Left ventricle myocardium inferior (tissue), 1 donor: Measurements from ENCODE around the gene GSTT2. TPM values are rescaled to one million over a fixed set of nuclear protein-coding genes. Genes with fewer than 3 reads are reported as not detected.
A peak's percentile ranks its signal among the peaks of the same experiment; 100 is the strongest.
"Not testable (repeated sequence)": the region's sequence is repeated elsewhere in the genome, so short reads cannot be mapped to it uniquely, and the experiment has no call there.

ENCODE experiments used
- DNase-seq: peaks from one replicate; pipeline ENCODE4 v3.0.0-alpha.2; 2020
- H3K27ac ChIP-seq: fragments of 200-600 bp; replicated peaks from 2 replicates; pipeline ENCODE4 v1.8.0; 2021
- H3K27me3 ChIP-seq: fragments of 200-600 bp; 2 replicates; pipeline ENCODE4 v1.8.0; 2021; ENCODE audit warnings: low read depth
- H3K36me3 ChIP-seq: fragments of 200-600 bp; 2 replicates; pipeline ENCODE4 v1.8.0; 2021
- H3K4me1 ChIP-seq: fragments of 200-600 bp; 2 replicates; pipeline ENCODE4 v1.8.0; 2021
- H3K4me3 ChIP-seq: fragments of 200-600 bp; 2 replicates; pipeline ENCODE4 v1.8.0; 2021; ENCODE audit warnings: mild to moderate bottlenecking, moderate library complexity
- H3K9me3 ChIP-seq: fragments of 200-600 bp; replicated peaks from 2 replicates; pipeline ENCODE4 v1.8.0; 2021
- intact Hi-C: fragments of 100-400 bp; cut with micrococcal nuclease; formaldehyde crosslinking; loops from one replicate; pipeline ENCODE4 v1.11.0; 2022
- total RNA-seq: library from RNA; stranded (reverse); fragmentation: NEBNext Ultra II Directional; extraction: Animal tissue kit (Norgen Biotek cat#: 25700); gene quantifications from one replicate; pipeline ENCODE4 v1.2.1, GENCODE V29; 2021
- TF ChIP-seq, protein P1 (sequence below): fragments of 200-600 bp; IDR thresholded peaks from 2 replicates; pipeline ENCODE4 v1.8.0; 2021; ENCODE audit warnings: antibody characterized with exemption, mild to moderate bottlenecking, borderline replicate concordance
- donor health status: DM: no; HTN: yes; CAD: no; lungs with severe emphysema.

GSTT2 gene
- total RNA-seq, 1 donor from 2014 or later, result 0.66 TPM

DNA sequence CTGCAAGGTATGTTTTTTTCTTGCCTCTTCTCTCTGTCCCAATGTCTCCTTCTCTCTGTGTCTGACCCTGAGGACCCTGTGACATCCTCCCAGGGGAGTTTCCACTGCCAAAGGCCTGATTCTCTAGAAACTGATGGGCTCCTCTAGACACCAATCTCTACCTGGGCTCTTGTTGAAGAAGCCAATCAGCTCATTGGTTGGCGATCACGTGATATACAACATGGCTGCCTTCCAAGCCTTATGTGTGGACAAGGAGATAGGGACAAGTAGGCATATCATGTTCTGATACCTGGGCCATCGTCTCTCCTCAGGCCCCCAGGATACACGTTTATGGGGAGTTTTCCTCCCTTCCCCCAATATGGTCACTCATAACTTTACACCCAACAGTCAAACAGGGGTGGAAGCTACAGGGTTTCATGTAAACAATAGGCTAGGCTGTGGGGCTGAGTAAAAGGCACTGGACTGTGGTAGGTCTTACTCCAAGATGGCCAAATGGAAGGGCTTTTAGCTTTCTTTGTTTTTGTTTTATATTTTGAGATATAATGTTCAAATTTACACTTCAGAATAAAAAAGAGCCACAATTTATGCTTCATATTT, 13.7 kb downstream of the GSTT2 start:
- H3K27me3 ChIP-seq, DNase-seq, H3K4me1 ChIP-seq, H3K4me3 ChIP-seq, intact Hi-C loops, H3K36me3 ChIP-seq, H3K9me3 ChIP-seq, H3K27ac ChIP-seq: not testable (repeated sequence)

DNA sequence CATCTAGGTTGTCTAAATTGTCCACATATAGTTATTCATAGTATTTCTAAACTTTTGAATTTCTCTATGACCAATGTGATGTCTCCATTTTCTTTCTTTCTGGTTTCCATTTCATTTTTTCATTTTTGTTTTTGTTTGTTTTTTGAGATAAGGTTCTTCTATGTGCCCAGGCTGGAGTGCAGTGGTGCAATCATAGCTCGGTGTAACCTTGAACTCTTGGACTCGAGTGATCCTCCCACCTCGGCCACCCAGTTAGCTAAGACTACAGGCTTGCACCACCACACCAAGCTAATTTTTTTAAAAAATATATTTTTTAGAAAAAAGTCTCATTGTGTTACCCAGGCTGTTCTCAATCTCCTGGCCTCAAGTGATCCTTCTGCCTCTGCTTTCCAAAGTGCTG, 17.2 kb downstream of the GSTT2 start:
- no peak overlapping the region for H3K27ac ChIP-seq
- no peaks in the 10 kb centered on the region for H3K36me3 ChIP-seq
- DNase-seq, result no peak
- H3K4me3 ChIP-seq, result no peak overlapping the region
- H3K9me3 ChIP-seq, result no peaks in the 10 kb centered on the region
- H3K27me3 ChIP-seq, result no peaks in the 10 kb centered on the region
- peaks cover 3% of the 10 kb centered on the region for H3K4me1 ChIP-seq
- intact Hi-C loops, result no loop called here
- TF ChIP-seq, protein P1, sequence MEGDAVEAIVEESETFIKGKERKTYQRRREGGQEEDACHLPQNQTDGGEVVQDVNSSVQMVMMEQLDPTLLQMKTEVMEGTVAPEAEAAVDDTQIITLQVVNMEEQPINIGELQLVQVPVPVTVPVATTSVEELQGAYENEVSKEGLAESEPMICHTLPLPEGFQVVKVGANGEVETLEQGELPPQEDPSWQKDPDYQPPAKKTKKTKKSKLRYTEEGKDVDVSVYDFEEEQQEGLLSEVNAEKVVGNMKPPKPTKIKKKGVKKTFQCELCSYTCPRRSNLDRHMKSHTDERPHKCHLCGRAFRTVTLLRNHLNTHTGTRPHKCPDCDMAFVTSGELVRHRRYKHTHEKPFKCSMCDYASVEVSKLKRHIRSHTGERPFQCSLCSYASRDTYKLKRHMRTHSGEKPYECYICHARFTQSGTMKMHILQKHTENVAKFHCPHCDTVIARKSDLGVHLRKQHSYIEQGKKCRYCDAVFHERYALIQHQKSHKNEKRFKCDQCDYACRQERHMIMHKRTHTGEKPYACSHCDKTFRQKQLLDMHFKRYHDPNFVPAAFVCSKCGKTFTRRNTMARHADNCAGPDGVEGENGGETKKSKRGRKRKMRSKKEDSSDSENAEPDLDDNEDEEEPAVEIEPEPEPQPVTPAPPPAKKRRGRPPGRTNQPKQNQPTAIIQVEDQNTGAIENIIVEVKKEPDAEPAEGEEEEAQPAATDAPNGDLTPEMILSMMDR, result no peak

DNA sequence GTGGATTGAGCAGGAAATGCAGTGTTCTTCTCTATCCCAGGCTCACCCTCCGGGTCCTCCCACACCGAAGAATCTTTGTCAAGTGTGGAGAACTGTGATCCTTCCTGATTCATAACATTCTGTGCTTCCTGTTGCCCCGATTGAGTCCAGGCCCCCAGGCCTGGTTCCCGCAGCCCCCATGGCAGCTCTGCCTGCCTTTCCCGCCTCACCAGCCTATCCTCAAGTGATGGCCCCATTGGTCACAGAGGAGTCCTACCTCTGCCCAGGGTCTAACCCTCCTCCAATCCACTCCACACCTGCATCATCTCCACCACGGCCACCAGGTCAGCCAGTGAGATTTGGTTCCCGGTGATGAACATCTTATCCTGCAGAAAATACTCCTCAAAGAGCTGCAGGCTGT, 19.8 kb downstream of the GSTT2 start:
- H3K36me3 ChIP-seq, DNase-seq, H3K9me3 ChIP-seq, H3K27me3 ChIP-seq, intact Hi-C loops, H3K4me3 ChIP-seq, H3K27ac ChIP-seq: not testable (repeated sequence)
- H3K4me1 ChIP-seq, result peaks cover 12% of the 10 kb centered on the region

DNA sequence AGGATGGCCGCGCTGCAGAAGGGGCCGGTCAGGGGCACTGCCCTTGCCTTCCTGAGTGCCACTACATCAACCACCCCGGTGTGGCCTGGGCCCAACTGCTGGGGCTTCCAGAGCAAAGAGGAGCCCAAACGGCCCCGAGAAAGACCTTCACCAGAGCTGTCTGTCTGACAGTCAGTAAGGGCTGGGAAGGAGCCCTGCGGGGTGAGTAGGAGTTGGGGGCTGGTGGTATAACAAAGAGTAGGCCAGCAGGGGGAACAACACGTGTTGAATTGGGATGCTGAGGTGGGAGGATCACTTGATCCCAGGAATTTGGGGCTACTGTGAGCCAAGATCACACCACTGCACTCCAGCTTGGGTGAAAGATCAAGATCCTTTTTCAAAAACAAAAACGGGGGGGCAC, 21.4 kb downstream of the GSTT2 start:
- no peak overlapping the region for H3K4me3 ChIP-seq
- peaks cover 27% of the 10 kb centered on the region for H3K4me1 ChIP-seq
- H3K36me3 ChIP-seq, result no peaks in the 10 kb centered on the region
- H3K27me3 ChIP-seq, result no peaks in the 10 kb centered on the region
- no peaks in the 10 kb centered on the region for H3K9me3 ChIP-seq
- intact Hi-C loops, result no loop called here
- TF ChIP-seq, protein P1, result no peak
- DNase-seq, result no peak
- H3K27ac ChIP-seq, result no peak overlapping the region

DNA sequence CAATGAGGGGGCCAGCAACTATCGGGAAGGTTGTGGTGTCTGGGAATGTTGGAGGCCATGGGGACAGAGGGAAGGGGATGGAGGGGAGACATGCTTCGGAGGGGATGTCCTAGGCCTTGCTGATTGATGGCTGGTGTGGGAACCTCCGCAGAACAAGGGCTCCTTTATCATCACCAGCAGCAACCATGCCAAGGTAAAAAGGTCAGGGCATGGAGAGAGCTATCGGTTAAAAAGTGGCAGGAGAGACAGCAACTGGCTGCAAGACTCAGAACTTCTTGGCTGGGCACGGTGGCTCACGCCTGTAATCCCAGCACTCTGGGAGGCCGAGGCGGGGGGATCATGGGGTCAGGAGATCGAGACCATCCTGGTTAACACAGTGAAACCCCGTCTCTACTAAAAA, 22.3 kb downstream of the GSTT2 start:
- H3K4me1 ChIP-seq, result peaks cover 27% of the 10 kb centered on the region
- H3K9me3 ChIP-seq, result no peaks in the 10 kb centered on the region
- DNase-seq, result no peak
- H3K27me3 ChIP-seq, result no peaks in the 10 kb centered on the region
- TF ChIP-seq, protein P1, result no peak
- no peaks in the 10 kb centered on the region for H3K36me3 ChIP-seq
- intact Hi-C loops, result no loop called here
- H3K4me3 ChIP-seq, result no peak overlapping the region
- peak overlapping the region; percentile 19 for H3K27ac ChIP-seq

DNA sequence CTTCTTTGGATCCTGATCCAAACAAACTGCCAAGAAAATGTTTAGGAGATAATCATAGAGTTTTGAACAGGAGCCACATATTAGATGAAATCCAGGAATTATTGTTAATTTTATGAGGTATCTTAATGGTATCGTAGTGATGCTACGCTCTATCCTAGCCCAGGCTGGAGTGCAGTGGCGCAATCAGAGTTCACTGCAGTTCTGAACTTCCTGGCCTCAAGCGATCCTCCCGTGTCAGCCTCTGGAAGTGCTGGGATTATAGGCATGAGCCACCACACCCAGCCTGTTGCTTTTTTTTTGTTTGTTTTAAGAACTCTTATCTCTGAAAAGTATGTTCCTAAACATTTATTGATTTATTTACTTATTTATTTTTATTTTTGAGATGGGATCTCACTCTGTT, 22.9 kb downstream of the GSTT2 start:
- no peak for DNase-seq
- no peaks in the 10 kb centered on the region for H3K27me3 ChIP-seq
- H3K4me3 ChIP-seq, result no peak overlapping the region
- H3K36me3 ChIP-seq, result no peaks in the 10 kb centered on the region
- intact Hi-C loops, result no loop called here
- H3K9me3 ChIP-seq, result no peaks in the 10 kb centered on the region
- TF ChIP-seq, protein P1, result no peak
- H3K4me1 ChIP-seq, result peaks cover 27% of the 10 kb centered on the region
- no peak overlapping the region for H3K27ac ChIP-seq
